Activated CD4-positive, alpha-beta T cell treated with anti-CD3 and anti-CD28 coated beads for 48 hours (primary cell): ENCODE measurements around the gene GPR85.

Source experiments
- DNase-seq: peaks from one replicate; pipeline ENCODE4 v3.0.0-alpha.2; 2020

Gene GPR85, protein sequence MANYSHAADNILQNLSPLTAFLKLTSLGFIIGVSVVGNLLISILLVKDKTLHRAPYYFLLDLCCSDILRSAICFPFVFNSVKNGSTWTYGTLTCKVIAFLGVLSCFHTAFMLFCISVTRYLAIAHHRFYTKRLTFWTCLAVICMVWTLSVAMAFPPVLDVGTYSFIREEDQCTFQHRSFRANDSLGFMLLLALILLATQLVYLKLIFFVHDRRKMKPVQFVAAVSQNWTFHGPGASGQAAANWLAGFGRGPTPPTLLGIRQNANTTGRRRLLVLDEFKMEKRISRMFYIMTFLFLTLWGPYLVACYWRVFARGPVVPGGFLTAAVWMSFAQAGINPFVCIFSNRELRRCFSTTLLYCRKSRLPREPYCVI

GRCh38 chr7:113086431-113086888 lies at the start of gene GPR85:
GPR85 (minus strand) TSS chr7:113086827; CDS start chr7:113084721, 2,106 bp downstream.
- DNase-seq = peak; percentile 49

DNA sequence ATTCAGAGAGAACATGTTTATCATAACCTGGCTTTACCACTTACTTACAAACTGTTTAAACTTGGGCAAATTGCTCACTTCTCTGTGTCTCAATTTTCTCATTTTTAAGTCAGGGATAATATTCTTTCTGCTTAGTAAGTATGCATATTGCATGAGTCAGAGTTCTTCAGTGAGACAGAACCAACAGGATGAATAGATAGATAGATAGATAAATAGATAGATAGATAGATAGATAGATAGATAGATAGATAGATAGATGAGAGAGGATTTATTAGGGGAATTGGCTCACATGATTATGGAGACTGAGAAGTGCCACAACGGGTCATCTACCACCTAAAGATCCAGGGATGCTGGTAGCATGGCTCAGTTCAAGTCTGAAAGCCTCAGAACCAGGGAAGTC lies 47.4 kb upstream of the GPR85 start:
- DNase-seq = no peak

- DNase-seq = no peak
These were observed 44.7 kb upstream of the GPR85 start for GRCh38 chr7:113131367-113131766.

GRCh38 chr7:113128031-113128430 lies 41.4 kb upstream of the GPR85 start:
- DNase-seq = no peak

- DNase-seq = no peak
These were observed 39.1 kb upstream of the GPR85 start for GRCh38 chr7:113125728-113126127.

GRCh38 chr7:113122744-113123143 lies 36.1 kb upstream of the GPR85 start:
- no peak for DNase-seq

GRCh38 chr7:113120647-113121046 lies 34.0 kb upstream of the GPR85 start:
- no peak for DNase-seq

GRCh38 chr7:113119429-113119828 lies 32.8 kb upstream of the GPR85 start:
- DNase-seq = no peak

- peak; percentile 92 for DNase-seq
These were observed 31.7 kb upstream of the GPR85 start, which contains the start of gene SMIM30 for GRCh38 chr7:113118074-113118959. SMIM30 (minus strand) TSS chr7:113118554; CDS start chr7:113117578, 976 bp downstream.

GRCh38 chr7:113117374-113117774 lies 30.7 kb upstream of the GPR85 start:
- peak; percentile 12 for DNase-seq

DNA sequence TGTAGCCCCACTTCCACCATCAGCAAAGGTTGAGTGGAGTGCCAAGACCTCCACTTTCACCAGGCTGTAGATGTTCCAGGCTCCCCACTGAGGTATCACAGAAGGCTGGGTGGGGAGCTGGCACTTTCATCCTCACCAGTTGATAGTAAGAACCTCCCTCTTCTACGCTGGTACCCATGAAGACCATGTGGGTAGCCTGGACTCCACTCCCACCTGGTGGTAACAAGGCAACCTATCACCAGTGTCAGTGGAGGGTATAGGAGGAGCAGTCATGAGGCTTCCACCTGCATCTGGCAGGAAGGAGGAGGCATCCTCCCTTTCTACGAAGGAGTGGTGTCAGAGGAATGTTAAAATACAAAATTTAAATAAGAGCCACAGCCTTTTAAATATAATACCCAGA lies 27.3 kb upstream of the GPR85 start:
- no peak for DNase-seq

DNA sequence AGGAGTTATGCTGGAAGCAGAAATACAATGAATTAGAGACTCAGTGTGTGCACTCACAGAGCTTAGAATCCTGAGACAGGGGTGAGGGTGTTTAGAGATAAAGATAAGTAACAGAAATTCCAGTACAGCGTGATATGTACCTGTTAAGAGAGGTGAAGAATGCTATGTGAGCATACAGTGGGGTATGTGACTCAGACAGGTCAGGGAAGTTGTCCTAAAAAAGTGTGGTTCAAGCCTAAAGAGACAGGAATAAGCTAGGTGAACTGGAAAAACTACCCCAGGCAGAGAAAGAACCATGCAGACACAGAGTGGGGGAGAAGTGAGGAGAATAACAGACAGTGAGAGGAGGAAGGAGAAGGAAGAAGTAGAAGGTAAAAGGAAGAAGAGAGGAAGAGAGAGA lies 23.1 kb upstream of the GPR85 start:
- DNase-seq = no peak

DNA sequence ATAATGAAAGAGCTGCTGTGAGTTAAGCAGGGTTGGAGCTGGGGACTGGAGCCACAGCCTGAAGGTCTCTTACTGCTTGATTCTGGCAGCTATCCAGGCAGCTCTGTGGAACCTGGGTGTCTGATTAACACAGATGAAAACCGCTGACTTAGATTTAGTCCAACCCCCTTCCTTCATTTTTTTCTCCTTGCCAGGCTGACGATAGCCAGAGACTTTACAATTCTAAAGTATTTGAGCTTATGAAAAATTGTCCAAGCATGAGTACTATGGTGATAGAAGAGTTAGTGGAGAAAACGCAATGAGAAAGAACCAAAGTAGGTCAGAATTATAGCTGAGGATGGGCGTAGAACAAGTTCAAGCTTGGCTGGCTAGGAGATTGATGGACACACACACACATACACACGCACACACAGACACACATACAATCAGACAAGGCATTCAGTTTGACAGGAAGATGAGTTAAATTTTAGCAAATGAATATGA lies 13.5 kb upstream of the GPR85 start:
- DNase-seq = no peak

GRCh38 chr7:113099284-113099919 lies 12.8 kb upstream of the GPR85 start:
- DNase-seq = no peak

DNA sequence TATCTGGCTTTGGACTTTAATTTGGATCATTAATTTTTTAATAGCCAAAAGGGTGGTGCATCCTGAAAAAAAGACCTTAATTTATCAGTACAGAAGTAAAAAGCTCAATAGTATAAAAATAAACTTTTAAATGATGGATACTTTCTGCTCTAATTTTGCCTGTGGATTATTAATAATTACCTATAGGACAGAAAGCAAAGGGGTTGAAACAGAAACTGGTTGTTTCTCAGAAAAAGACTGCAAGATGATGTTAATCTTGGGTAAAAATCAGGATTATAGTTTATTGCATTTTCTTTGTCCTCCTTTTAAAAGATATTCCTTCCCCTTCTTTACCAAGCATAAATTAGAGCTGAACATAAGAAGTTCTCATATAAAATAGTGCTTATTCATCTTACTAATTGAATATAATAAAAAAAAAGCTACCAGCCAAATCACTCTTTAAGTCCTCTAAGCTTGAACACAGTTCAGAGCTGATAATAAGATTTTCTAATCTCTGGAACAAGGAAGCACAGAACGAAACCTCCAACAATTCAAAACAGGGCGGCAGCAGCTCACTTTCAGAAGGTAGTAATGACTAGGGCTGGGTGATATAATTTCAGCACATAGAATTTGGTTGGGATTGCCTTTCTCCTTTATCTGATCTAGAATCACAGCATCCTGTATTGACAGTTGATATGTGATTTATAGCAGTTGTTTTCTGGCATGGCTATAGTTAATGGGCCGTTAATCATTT lies 8.1 kb upstream of the GPR85 start:
- DNase-seq = no peak

- DNase-seq = no peak
These were observed 6.9 kb upstream of the GPR85 start for GRCh38 chr7:113093561-113093960.

GRCh38 chr7:113092762-113093161 lies 6.1 kb upstream of the GPR85 start:
- no peak for DNase-seq

DNA sequence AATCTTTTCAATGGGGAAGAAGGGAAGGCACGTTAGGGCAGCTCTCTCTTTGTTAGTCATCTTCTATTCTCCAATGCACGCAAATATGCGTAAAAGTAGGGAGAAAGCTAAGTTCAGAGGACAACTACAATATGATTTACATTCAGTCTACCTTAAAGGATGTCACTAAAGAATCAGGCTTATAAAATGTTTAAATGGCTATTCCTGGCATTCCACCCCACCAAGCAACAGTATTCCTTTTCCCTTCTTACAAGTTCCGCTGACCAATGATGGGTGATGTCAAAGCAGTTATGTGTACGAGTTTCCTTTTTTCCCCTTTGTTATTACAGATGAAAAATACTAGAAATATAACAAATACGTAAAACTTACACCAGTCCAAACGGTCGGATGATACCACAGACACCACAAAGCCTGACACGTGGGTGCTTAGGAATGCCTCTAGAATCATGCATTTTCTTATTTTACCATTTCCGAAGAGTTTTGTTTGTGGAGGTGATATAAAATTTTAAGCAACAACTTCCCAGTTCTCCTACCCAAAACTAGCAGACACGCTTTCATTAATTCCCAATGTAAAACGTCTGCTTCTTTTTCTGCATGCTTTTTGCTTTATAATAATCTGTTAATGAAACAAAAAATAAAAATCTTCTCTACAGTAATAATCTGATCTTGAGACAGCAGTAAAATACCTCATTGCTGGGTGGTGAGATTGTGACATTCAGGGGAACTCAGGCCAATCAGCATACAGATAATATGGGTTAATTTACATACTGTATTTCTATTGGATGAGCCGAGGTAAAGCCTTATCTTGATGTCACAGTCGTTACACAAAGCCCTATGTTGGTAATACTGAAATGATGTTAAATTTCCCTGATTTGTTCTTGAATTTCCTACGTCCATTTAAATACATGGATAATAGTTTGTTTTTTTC lies 708 bp upstream of the GPR85 start:
- no peak for DNase-seq

GRCh38 chr7:113085781-113086390 lies 741 bp downstream of the GPR85 start:
- DNase-seq = no peak

- no peak for DNase-seq
These were observed 2.0 kb downstream of the GPR85 start for GRCh38 chr7:113084496-113085172.
